HTR-8/SVneo (cell line): ENCODE measurements around the gene SRRM3.
"Not testable (repeated sequence)": the region's sequence is repeated elsewhere in the genome, so short reads cannot be mapped to it uniquely, and the experiment has no call there.

Source experiments
- DNase-seq: peaks from one replicate; pipeline ENCODE4 v3.0.0; 2011; ENCODE audit warnings: low spot score, mixed read lengths; ENCODE audit not compliant: insufficient read length
- FAIRE-seq: peaks from 2 replicates; lab custom pipeline; 2011; peaks lifted over from hg19 to GRCh38; lab: Jason Lieb, UNC

Gene SRRM3

DNA sequence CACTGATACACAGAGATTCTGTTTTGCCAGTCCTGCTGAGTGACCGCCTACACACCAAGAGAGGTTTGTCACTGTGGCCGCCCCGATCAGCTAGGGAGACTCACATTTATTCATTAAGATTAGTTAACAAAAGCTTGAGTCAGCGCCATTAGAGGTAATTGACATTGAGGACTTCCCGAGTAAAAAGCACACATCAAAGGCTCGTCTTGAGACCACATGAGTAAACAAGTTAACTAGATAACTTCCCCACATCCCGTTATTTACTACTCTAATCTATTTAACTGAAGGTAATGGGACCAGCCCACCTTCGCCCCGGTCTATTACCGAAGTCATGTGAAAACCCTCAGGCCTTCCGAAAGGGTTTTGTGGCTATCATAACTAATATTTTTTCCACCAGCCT, 23.0 kb downstream of the SRRM3 start:
- FAIRE-seq = no peak

GRCh38 chr7:76225379-76225778, 23.7 kb downstream of the SRRM3 start:
- no peak for FAIRE-seq
- DNase-seq = no peak

More for the DNA sequence above, 23.0 kb downstream of the SRRM3 start:
- no peak for DNase-seq

- FAIRE-seq (no peak), DNase-seq (no peak)
These were observed 24.3 kb downstream of the SRRM3 start for GRCh38 chr7:76225951-76226350.

- not testable (repeated sequence) for DNase-seq, FAIRE-seq
These were observed 25.3 kb downstream of the SRRM3 start for GRCh38 chr7:76226878-76227423.

DNA sequence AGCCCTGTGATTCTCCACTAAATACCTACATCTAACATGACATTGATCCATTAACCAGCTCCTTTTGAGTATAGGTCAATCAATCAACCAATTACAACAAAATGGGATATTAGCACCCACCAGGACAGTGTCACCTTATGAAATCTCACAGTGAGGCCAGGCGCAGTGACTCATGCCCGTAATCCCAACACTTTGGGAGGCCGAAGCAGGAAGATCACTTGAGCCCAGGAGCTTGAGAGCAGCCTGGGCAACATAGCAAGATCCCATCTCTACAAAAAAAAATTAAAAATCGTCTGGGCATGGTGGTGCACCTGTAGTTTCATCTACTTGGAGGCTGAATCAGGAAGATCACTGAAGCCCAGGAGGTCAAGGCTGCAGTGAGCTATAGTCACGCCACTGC, 28.5 kb downstream of the SRRM3 start:
- DNase-seq = no peak
- FAIRE-seq = no peak

- DNase-seq (no peak), FAIRE-seq (no peak)
These were observed 29.4 kb downstream of the SRRM3 start for GRCh38 chr7:76231071-76231470.

DNA sequence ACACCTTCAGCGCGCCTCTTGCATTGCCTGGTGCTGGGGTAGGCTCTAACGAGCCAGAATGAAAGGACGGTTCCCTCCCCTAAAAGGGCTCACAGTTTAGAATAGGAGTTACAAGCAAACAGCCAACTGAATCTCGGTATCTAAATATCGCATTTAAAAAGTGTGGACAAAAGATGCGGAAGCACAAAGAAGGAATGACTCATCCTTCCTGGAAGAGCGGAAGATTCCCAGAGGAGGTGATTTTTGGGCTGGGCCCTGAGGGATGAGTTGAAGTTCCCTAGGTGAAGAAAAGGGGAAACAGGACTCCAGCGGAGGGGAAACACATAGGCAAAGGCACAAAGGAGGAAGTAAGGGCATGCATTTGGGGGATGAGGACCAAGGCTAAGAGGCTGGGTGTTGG, 29.9 kb downstream of the SRRM3 start:
- FAIRE-seq (no peak), DNase-seq (no peak)

DNA sequence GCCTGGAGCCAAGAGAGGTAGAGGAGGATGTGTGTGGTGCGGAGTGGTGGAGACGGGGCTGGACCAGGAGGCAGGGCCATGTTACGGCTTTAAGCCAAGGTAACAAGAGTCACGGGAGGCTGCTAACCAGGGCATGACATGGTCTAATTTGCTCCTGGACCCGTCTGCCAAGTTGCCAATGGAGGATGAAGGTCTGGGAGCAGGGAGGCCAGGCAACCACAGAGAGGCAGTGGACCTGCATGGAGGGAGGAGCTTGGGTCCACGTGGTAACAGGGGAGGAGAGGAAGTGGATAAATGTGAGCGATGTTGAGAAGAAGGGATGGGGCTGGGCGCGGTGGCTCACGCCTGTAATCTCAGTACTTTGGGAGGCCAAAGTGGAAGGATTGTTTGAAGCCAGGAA, 31.0 kb downstream of the SRRM3 start:
- no peak for DNase-seq

DNA sequence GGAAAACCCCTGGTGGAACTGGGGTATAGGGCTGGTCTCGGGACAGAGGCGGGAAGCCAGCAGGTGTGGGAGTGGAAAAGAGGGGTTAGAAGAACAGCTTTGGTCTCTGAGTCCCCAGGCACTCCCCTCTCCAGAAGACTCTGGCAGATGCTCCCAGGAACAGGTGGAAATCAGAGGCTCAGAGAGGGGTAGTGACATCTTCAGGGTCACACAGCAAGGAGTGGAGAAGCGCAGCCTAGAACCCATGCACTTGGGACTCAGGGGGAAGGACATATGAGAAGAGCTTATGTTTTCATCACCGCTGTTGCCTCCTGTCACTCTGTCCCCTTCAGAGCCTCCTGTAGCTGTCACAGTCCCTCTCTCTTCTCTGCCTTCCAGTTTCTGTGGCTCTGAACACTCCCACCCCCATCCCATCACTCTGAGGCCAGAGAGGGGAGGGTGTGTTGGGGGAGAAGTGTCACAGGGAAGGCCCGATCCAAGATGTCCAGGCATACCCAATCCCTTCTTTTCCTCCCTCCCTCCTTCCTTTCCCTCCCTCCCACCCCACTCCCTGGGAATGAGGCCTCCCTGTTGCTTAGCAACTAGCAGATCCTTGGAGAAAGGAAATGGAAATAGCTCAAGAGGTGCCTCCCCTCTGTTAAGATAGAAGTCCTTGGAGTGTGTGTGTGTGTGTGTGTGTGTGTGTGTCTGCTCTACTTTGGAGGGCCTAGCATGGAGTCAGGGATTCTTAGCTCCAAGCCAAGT, 32.0 kb downstream of the SRRM3 start:
- DNase-seq = no peak

More for the DNA sequence above, 31.0 kb downstream of the SRRM3 start:
- no peak for FAIRE-seq

GRCh38 chr7:76234282-76234584, 32.5 kb downstream of the SRRM3 start:
- FAIRE-seq = no peak
- DNase-seq = no peak

More for the DNA sequence above, 32.0 kb downstream of the SRRM3 start:
- no peak for FAIRE-seq

GRCh38 chr7:76234931-76235441, 33.3 kb downstream of the SRRM3 start:
- no peak for FAIRE-seq

GRCh38 chr7:76236224-76236623, 34.5 kb downstream of the SRRM3 start:
- no peak for FAIRE-seq
- no peak for DNase-seq

More at GRCh38 chr7:76234931-76235441, 33.3 kb downstream of the SRRM3 start:
- DNase-seq = no peak

DNA sequence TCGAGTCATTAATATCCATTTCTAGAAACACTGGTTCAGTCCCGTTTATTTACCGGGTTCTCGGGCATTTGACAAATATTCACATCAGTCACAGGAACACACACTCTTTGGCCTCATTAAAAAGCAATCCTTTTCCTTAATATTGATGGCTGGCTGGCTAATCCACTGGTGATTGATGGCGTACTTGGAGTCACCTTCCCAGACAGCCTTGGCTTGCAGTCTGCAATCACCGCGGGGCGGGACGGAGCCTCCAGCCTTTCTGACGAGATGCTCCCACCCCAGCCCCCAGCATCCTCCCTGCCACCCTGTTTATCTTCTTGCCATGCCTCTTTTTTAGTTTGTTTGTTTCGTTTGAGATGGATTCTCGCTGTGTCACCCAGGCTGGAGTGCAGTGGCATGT, 36.6 kb downstream of the SRRM3 start:
- no peak for FAIRE-seq

DNA sequence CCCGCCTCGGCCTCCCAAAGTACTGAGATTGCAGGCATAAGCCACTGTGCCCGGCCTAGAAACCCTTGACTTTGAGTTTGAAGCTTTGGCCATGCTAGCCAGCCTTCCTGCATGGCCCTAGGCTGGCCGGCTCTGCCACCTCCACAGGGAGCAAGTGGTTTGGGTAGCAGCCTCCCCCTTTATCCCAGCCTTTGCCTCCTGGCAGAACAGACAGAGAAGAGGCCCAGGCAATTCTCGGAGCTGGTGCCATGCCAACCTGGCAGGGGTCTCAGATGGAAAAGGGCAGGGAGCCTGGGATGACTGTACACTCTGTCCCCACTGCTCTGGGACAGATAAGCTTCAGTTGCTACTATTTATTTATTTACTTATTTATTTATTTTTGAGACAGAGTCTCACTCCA, 39.4 kb downstream of the SRRM3 start:
- DNase-seq = no peak
- FAIRE-seq = no peak

More for the DNA sequence above, 36.6 kb downstream of the SRRM3 start:
- DNase-seq = no peak

DNA sequence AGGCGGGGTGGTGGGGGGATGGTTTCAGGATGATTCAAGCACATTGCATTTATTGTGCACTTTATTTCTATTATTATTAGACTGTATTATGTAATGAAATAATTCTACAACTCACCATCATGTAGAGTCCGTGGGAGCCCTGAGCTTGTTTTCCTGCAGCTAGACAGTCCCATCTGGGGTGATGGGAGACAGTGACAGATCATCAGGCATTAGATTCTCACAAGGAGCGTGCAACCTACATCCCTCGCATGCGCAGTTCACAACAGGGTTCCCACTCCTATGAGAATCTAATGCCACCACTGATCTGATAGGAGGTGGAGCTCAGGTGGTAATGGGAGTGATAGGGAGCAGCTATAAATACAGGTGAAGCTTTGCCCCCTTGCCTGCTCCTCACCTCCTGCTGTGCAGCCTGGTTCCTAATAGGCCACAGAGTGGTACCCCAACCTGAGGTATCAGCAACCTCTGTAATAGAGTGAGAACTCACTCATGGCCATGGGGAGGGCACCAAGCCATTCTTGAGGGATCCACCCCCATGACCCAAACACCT, 40.9 kb downstream of the SRRM3 start:
- not testable (repeated sequence) for FAIRE-seq, DNase-seq

DNA sequence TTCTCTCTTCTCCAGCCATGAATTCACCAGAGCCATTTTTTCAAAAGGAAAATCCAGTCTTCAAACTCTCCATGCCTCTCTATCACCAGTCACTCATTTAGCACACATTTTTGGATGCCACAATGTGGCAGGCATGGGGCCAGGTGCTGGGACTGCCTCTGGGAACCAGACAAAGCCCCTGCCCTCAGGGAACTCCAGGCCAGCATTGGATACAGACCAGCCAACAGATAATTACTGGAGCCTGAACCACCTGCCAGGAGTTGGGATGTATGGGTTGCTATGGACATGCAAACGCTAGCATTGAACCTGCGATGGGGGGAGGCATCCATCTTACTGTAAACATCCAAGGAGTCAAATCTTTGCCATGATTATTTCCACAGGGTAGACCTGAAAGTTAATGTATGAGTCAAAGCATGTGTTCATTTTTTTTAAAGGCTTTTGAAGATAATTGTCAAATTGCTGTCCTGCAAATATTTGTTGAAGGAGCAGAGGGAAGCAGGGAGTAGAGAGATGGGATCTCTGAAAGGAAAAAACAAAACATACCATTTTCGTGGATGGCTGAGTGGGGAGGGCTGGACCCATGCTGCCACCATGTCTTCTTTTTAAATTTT, 43.2 kb downstream of the SRRM3 start:
- FAIRE-seq (no peak), DNase-seq (no peak)

- DNase-seq = no peak
- FAIRE-seq = no peak
These were observed 45.2 kb downstream of the SRRM3 start for GRCh38 chr7:76246804-76247389.

DNA sequence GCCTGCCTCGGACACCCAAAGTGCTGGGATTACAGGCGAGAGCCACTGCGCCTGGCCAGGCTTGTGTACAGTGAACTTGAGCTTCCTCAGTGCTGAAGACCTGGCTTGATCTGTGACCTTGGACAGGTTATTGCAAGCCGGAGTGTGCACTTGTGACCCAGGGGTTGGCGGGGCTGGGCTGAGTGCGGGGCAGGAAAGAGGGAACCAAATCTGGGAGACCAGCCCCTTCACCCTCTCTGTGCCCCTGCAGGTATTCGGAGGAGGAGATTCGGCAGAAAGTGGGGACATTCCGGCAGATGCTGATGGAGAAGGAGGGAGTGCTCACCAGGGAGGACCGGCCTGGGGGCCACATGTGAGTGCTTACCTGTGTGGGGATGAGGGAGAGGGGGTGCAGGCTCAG, 46.2 kb downstream of the SRRM3 start:
- FAIRE-seq (no peak), DNase-seq (no peak)

DNA sequence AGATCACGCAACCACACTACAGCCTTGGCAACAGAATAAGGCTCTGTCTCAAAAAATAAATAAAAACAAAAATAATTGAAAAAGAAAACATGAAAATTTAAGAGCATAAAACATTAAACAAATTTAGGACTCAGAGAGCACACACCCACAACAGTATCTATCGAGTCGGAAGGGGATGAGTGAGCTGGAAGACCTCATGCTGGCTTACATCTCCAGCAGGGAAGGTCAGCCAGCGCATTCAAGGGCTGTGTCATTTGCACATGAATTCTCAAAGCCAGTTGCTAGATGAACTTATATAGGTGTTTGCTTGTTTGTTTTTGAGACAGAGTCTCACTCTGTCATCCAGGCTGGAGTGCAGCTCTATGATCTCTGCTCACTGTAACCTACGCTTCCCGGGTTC, 50.3 kb downstream of the SRRM3 start:
- no peak for FAIRE-seq
- DNase-seq = no peak

- FAIRE-seq (no peak), DNase-seq (no peak)
These were observed 53.1 kb downstream of the SRRM3 start for GRCh38 chr7:76254781-76255180.

DNA sequence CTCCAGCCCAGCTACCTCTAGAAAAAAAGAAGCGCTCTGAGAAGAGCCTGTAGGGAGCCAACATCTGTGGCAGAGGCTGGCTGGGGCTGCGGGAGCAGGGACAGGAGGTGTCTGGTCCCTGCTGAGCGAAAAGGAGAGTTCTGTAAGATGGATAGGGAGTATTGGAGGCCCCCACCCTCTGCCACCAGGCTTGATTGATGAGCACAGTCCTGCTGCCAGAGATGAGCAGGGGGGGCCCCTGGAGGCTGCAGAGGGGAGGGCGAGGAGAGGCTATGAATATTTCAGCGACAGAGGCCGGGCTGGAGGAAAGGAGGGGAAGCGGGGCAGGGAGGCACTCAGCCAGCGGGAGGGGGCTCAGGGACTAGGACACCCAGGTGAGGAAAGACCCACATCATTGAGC, 56.3 kb downstream of the SRRM3 start:
- DNase-seq (no peak), FAIRE-seq (no peak)
